Brain microvascular endothelial cell (primary cell): ENCODE measurements around the gene IGSF23.
A peak's percentile ranks its signal among the peaks of the same experiment; 100 is the strongest.
"Not testable (repeated sequence)": the region's sequence is repeated elsewhere in the genome, so short reads cannot be mapped to it uniquely, and the experiment has no call there.

Experiments
- DNase-seq: peaks from one replicate; pipeline ENCODE4 v3.0.0-alpha.2; 2020
- H3K27ac ChIP-seq: fragments of 250-450 bp; sonication (Bioruptor Pico); 2 replicates; pipeline ENCODE4 v1.5.1; 2020; ENCODE audit warnings: mild to moderate bottlenecking, moderate library complexity
- H3K27me3 ChIP-seq: fragments of 250-450 bp; sonication (Bioruptor Pico); replicated peaks from 2 replicates; pipeline ENCODE4 v1.5.1; 2020; ENCODE audit warnings: mild to moderate bottlenecking
- H3K36me3 ChIP-seq: fragments of 250-450 bp; sonication (Bioruptor Pico); replicated peaks from 2 replicates; pipeline ENCODE4 v1.5.1; 2020; ENCODE audit warnings: mild to moderate bottlenecking
- H3K4me3 ChIP-seq: 2 replicates; pipeline ENCODE4 v1.5.1; 2011; ENCODE audit warnings: low read depth, mild to moderate bottlenecking, control low read depth, low read length, moderate library complexity
- CTCF ChIP-seq: IDR thresholded peaks from 2 replicates; pipeline ENCODE4 v1.5.1; 2011; ENCODE audit warnings: low read depth, mild to moderate bottlenecking, moderate library complexity, low read length, control low read depth, inconsistent platforms; ENCODE audit errors: missing control alignments
- in situ Hi-C: cut with HindIII; loops from 2 replicates; pipeline ENCODE4 v1.10.0; 2017; ENCODE audit warnings: low sequenced_read_pairs, low pct_ligation_motif_present

Gene IGSF23

GRCh38 chr19:44680536-44680935 lies 67.2 kb downstream of the IGSF23 start:
- no peak overlapping the region for H3K4me3 ChIP-seq
- DNase-seq: no peak
- no peak overlapping the region for H3K27ac ChIP-seq
- H3K27me3 ChIP-seq: no peaks in the 10 kb centered on the region
- H3K36me3 ChIP-seq: no peaks in the 10 kb centered on the region
- in situ Hi-C loops: no loop called here
- TF ChIP-seq CTCF: no peak

- Histone ChIP-seq H3K27ac (no peak overlapping the region), H3K36me3 (no peaks in the 10 kb centered on the region), H3K4me3 (no peak overlapping the region), H3K27me3 (no peaks in the 10 kb centered on the region)
- no peak for DNase-seq
- TF ChIP-seq CTCF: no peak
- in situ Hi-C loops: no loop called here
Measured at GRCh38 chr19:44681992-44682790, 68.8 kb downstream of the IGSF23 start.

- no peak for TF ChIP-seq CTCF
- Histone ChIP-seq H3K36me3 (no peaks in the 10 kb centered on the region), H3K27me3 (no peaks in the 10 kb centered on the region), H3K27ac (no peak overlapping the region), H3K4me3 (no peak overlapping the region)
- DNase-seq: no peak
- in situ Hi-C loops: no loop called here
Measured at GRCh38 chr19:44682807-44683206, 69.4 kb downstream of the IGSF23 start.

DNA sequence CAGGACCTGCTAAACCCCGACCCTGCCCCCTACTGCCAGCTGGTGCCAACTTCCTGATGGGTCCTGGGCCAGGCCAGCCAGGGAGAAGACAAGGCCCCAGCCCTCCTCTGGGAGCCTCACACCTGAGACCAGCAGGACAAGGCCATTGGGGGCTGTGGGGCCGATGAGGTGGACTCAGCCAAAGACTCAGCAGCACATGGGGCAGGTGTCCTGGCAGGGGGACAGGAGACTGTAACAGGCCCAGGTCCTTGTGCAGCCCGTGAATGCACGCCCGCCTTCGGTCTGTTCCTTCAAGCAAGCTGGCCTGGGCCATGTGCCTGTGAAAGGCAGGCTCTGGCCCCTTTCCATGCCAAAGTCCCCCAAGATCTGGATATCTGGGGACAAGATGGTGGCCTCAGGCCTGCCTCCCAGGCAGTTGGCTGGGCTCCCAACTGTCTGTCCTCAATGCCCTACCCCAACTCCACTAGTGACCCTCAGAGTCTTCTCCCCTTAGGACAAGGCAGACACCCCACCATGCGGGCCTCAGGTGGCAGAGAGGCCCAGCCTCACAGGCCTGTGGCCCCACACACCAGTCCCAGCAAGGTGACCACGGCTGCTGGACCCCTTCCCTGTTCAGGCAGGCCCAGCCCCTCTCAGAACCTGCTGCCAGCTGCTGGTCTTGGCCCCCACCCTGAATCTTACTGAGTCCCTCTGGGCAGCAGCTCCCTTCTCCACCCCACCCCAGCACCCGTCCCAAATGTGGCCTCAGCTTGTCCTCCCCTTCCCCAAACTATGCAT lies 70.3 kb downstream of the IGSF23 start:
- in situ Hi-C loops: no loop called here
- H3K27ac ChIP-seq: no peak overlapping the region
- TF ChIP-seq CTCF: no peak
- no peaks in the 10 kb centered on the region for H3K36me3 ChIP-seq
- no peak for DNase-seq
- no peak overlapping the region for H3K4me3 ChIP-seq
- H3K27me3 ChIP-seq: no peaks in the 10 kb centered on the region

- H3K27me3 ChIP-seq, H3K4me3 ChIP-seq, in situ Hi-C loops, DNase-seq, H3K36me3 ChIP-seq: not testable (repeated sequence)
- peak overlapping the region; percentile 64 for H3K27ac ChIP-seq
Measured at GRCh38 chr19:44684396-44684795, 71.0 kb downstream of the IGSF23 start.
